IPS-18a (cell line): Measurements from ENCODE around the gene TMEM169.
A peak's percentile ranks its signal among the peaks of the same experiment; 100 is the strongest.

ENCODE experiments used
- H3K27ac ChIP-seq: one replicate; pipeline ENCODE4 v1.5.1; 2013; ENCODE audit warnings: low read length
- H3K27me3 ChIP-seq: one replicate; pipeline ENCODE4 v1.6.1; 2013; ENCODE audit warnings: mild to moderate bottlenecking, low read length; ENCODE audit not compliant: control insufficient read depth, insufficient read depth
- H3K36me3 ChIP-seq: one replicate; pipeline ENCODE4 v1.6.1; 2013; ENCODE audit warnings: low read depth, low read length; ENCODE audit not compliant: control insufficient read depth
- H3K4me1 ChIP-seq: one replicate; pipeline ENCODE4 v1.6.1; 2013; ENCODE audit warnings: low read depth, low read length; ENCODE audit not compliant: control insufficient read depth
- H3K4me3 ChIP-seq: one replicate; pipeline ENCODE4 v1.5.1; 2013; ENCODE audit warnings: low read length
- H3K9ac ChIP-seq: one replicate; pipeline ENCODE4 v1.6.1; 2013; ENCODE audit warnings: mild to moderate bottlenecking, low read length, moderate library complexity
- H3K9me3 ChIP-seq: one replicate; pipeline ENCODE4 v1.6.1; 2013; ENCODE audit warnings: low read depth, low read length; ENCODE audit not compliant: control insufficient read depth

TMEM169 gene

DNA sequence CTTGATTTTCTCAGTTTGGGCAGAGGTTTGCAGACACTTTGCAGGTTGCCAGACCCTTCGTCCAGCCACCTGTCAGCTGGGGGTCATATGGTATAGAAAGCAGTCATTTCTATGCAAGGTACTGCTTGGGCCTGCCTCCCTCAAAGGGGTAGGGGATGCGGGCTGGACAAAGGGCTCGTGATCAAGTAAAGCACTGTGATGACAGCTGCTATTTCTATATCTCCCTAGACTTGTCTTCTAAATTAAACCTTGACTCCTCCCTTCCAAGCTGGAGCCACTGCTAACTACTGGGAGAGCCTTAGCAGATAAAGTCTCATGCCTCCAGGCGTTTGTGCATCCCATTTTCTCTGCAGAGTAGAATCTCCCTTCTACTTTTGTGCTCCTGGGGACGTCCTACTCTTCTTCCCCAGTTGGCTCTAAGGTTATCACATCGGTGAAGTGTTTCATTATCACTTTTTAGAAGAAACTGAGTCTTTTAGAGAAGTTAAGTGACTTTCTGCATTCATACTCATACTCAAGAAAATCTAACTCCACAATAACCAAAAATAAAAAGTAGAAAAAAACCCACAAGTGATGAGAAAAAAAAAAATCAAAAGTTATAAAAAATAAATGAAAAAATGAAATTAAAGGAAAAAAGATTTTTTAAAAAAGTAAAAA is 26.7 kb downstream of the TMEM169 start:
- Histone ChIP-seq H3K9ac (peak overlapping the region; percentile 98), H3K27me3 (no peaks in the 10 kb centered on the region), H3K4me1 (peaks cover 22% of the 10 kb centered on the region), H3K36me3 (peaks cover 32% of the 10 kb centered on the region), H3K4me3 (peak overlapping the region; percentile 97), H3K27ac (peak overlapping the region; percentile 8), H3K9me3 (no peaks in the 10 kb centered on the region)

GRCh38 chr2:216108967-216109921 is 27.5 kb downstream of the TMEM169 start, which contains the start of gene XRCC5:
XRCC5 (plus strand) TSS chr2:216109348; CDS start chr2:216109437, 89 bp downstream.
- H3K36me3 ChIP-seq, result peaks cover 40% of the 10 kb centered on the region
- H3K9me3 ChIP-seq, result no peaks in the 10 kb centered on the region
- H3K27ac ChIP-seq, result peak within 1 kb of the TSS; percentile 74
- peaks cover 23% of the 10 kb centered on the region for H3K4me1 ChIP-seq
- no peaks in the 10 kb centered on the region for H3K27me3 ChIP-seq
- peak within 1 kb of the TSS; percentile 97 for H3K4me3 ChIP-seq
- H3K9ac ChIP-seq, result peak within 1 kb of the TSS; percentile 98

GRCh38 chr2:216109962-216110614 is 28.4 kb downstream of the TMEM169 start:
- Histone ChIP-seq H3K4me3 (peak overlapping the region; percentile 97), H3K27me3 (no peaks in the 10 kb centered on the region), H3K4me1 (peaks cover 29% of the 10 kb centered on the region), H3K9ac (peak overlapping the region; percentile 98), H3K36me3 (peaks cover 42% of the 10 kb centered on the region), H3K9me3 (no peaks in the 10 kb centered on the region), H3K27ac (peak overlapping the region; percentile 74)

DNA sequence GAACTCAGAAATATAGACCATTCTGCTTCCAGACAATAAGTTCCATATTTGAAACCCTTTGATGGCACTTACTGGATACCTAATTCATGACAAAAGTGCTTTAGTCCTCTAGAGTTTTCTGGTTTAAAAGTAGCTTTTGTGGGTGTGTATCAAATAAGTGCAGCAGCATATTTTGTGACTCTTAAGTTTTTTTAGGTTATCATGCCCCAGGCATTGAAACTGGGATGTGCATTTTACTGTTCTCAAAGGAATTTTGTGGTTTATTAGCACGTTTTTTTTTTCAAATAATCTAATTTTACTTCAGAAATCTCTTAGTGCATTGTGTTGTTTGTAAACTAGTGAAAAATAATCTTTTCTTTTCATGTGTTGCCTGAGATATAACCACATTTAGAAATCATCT is 28.9 kb downstream of the TMEM169 start:
- peak overlapping the region; percentile 97 for H3K4me3 ChIP-seq

GRCh38 chr2:216111122-216111521 is 29.4 kb downstream of the TMEM169 start:
- peak overlapping the region; percentile 97 for H3K4me3 ChIP-seq
- H3K36me3 ChIP-seq, result peaks cover 51% of the 10 kb centered on the region
- H3K9me3 ChIP-seq, result no peaks in the 10 kb centered on the region
- no peak overlapping the region for H3K9ac ChIP-seq
- H3K27me3 ChIP-seq, result no peaks in the 10 kb centered on the region
- no peak overlapping the region for H3K27ac ChIP-seq
- peaks cover 33% of the 10 kb centered on the region for H3K4me1 ChIP-seq

More for the DNA sequence above, 28.9 kb downstream of the TMEM169 start:
- H3K9ac ChIP-seq, result peak overlapping the region; percentile 98
- peaks cover 46% of the 10 kb centered on the region for H3K36me3 ChIP-seq
- peaks cover 33% of the 10 kb centered on the region for H3K4me1 ChIP-seq
- no peak overlapping the region for H3K27ac ChIP-seq
- H3K27me3 ChIP-seq, result no peaks in the 10 kb centered on the region
- H3K9me3 ChIP-seq, result no peaks in the 10 kb centered on the region

DNA sequence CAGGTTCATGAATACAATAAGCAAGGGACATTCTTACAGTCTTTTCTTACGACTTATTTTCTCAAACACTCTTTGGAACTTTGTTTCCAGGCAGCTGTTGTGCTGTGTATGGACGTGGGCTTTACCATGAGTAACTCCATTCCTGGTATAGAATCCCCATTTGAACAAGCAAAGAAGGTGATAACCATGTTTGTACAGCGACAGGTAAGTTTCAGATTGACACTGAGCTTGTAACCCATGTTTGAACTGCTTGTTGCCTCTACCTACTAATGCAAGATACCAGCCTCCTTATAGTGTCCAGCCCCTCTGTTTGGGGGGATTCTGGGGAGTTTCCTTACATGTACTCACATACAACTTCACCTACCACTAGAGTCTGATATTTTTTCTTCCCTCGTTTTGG is 31.2 kb downstream of the TMEM169 start:
- no peak overlapping the region for H3K27ac ChIP-seq
- H3K36me3 ChIP-seq, result peaks cover 69% of the 10 kb centered on the region

GRCh38 chr2:216113572-216113971 is 31.9 kb downstream of the TMEM169 start:
- Histone ChIP-seq H3K27ac (no peak overlapping the region), H3K4me3 (no peak overlapping the region), H3K9me3 (no peaks in the 10 kb centered on the region), H3K4me1 (peaks cover 23% of the 10 kb centered on the region), H3K9ac (no peak overlapping the region), H3K27me3 (no peaks in the 10 kb centered on the region), H3K36me3 (peaks cover 76% of the 10 kb centered on the region)

More for the DNA sequence above, 31.2 kb downstream of the TMEM169 start:
- Histone ChIP-seq H3K27me3 (no peaks in the 10 kb centered on the region), H3K4me1 (peaks cover 30% of the 10 kb centered on the region), H3K9ac (no peak overlapping the region), H3K4me3 (no peak overlapping the region), H3K9me3 (no peaks in the 10 kb centered on the region)

GRCh38 chr2:216114382-216114713 is 32.6 kb downstream of the TMEM169 start:
- peaks cover 83% of the 10 kb centered on the region for H3K36me3 ChIP-seq
- H3K9me3 ChIP-seq, result no peaks in the 10 kb centered on the region
- peaks cover 22% of the 10 kb centered on the region for H3K4me1 ChIP-seq
- H3K9ac ChIP-seq, result peak overlapping the region; percentile 21
- no peaks in the 10 kb centered on the region for H3K27me3 ChIP-seq
- no peak overlapping the region for H3K4me3 ChIP-seq
- H3K27ac ChIP-seq, result peak overlapping the region; percentile 60

GRCh38 chr2:216114714-216115531 is 33.2 kb downstream of the TMEM169 start:
- Histone ChIP-seq H3K36me3 (peaks cover 89% of the 10 kb centered on the region), H3K27ac (peak overlapping the region; percentile 92), H3K9me3 (no peaks in the 10 kb centered on the region), H3K27me3 (no peaks in the 10 kb centered on the region), H3K9ac (peak overlapping the region; percentile 97), H3K4me1 (peaks cover 22% of the 10 kb centered on the region), H3K4me3 (peak overlapping the region; percentile 62)

- Histone ChIP-seq H3K9me3 (no peaks in the 10 kb centered on the region), H3K36me3 (peaks cover 92% of the 10 kb centered on the region), H3K27me3 (no peaks in the 10 kb centered on the region), H3K4me1 (peaks cover 11% of the 10 kb centered on the region), H3K9ac (peak overlapping the region; percentile 97), H3K27ac (no peak overlapping the region), H3K4me3 (no peak overlapping the region)
These were observed 34.7 kb downstream of the TMEM169 start for GRCh38 chr2:216116418-216116817.
